Muscle layer of colon (tissue), 2 donors: ENCODE data around the gene GLTPD2.
A peak's percentile ranks its signal among the peaks of the same experiment; 100 is the strongest.

Experiments
- H3K27ac ChIP-seq: one replicate; pipeline ENCODE4 v1.7.0; 2013; ENCODE audit warnings: low read depth, mild to moderate bottlenecking, low read length, moderate library complexity
- H3K27me3 ChIP-seq, 2 donors: one replicate each; pipeline ENCODE4 v1.7.0; 2013; ENCODE audit warnings: low read length in 2 of 2, mild to moderate bottlenecking in 2 of 2; ENCODE audit not compliant: insufficient read depth in 2 of 2, control insufficient read depth in 1 of 2
- H3K36me3 ChIP-seq: one replicate; pipeline ENCODE4 v1.7.0; 2013; ENCODE audit warnings: mild to moderate bottlenecking, low read length; ENCODE audit not compliant: insufficient read depth
- H3K4me1 ChIP-seq: one replicate; pipeline ENCODE4 v1.7.0; 2013; ENCODE audit warnings: mild to moderate bottlenecking, low read length; ENCODE audit not compliant: insufficient read depth
- H3K4me3 ChIP-seq, 2 donors: one replicate each; pipeline ENCODE4 v1.7.0; 2013; ENCODE audit warnings: low read length in 2 of 2, low read depth in 1 of 2, mild to moderate bottlenecking in 1 of 2, moderate library complexity in 1 of 2
- H3K9ac ChIP-seq: one replicate; pipeline ENCODE4 v1.7.0; 2013; ENCODE audit warnings: low read length
- H3K9me3 ChIP-seq: one replicate; pipeline ENCODE4 v1.7.0; 2013; ENCODE audit warnings: mild to moderate bottlenecking, low read length
- donor health status: abdominal sarcoma.
- donor health status: Adenocarcinoma of cecum.

The GLTPD2 gene

DNA sequence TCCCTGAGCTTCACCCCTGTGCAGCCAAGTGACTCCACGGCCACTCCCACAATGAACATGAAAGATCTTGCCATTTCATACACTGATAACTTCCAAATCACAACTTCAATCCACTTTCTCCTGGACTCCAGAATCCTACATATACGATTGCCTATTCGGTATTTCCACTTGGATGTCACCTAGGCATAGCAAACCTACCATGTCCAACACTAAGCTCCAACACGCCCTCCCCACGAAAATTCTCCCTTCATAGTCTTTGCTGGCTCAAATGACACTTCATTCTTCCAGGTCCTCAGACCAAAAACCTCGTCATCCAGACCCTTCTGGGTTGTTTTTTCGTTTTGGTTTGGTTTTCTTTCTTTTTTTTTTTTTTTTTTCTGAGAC lies 1.9 kb downstream of the GLTPD2 start:
- H3K36me3 ChIP-seq: no peaks in the 10 kb centered on the region
- H3K4me1 ChIP-seq: peaks cover 26% of the 10 kb centered on the region
- no peaks in the 10 kb centered on the region for H3K27me3 ChIP-seq
- peak overlapping the region; percentile 15 for H3K9ac ChIP-seq
- peak overlapping the region; percentile 73 for H3K27ac ChIP-seq
- H3K4me3 ChIP-seq: peak overlapping the region; percentile 61
- H3K9me3 ChIP-seq: no peaks in the 10 kb centered on the region

DNA sequence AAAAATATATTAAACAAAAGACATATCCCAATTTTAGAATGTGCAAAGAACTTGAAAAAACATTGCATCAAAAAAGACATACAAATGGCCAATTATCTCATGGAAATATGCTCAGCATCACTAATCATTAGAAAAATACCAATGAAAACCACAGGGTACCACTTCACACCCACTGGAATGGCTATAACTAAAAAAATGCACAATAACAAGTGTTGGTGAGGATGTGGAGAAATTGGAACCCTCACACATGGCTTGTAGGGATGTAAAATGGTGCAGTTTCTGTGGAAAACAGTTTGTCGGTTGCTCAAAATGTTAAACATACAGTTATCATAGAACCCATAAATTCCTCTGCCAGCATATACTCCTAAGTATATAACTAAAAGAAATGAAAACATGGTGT lies 6.4 kb downstream of the GLTPD2 start:
- Histone ChIP-seq H3K9ac (no peak overlapping the region), H3K9me3 (no peaks in the 10 kb centered on the region), H3K27me3 (no peaks in the 10 kb centered on the region), H3K4me3 (peak overlapping the region in 1 of 2 donors; percentile 100), H3K36me3 (peaks cover 15% of the 10 kb centered on the region), H3K27ac (no peak overlapping the region), H3K4me1 (peaks cover 14% of the 10 kb centered on the region)

DNA sequence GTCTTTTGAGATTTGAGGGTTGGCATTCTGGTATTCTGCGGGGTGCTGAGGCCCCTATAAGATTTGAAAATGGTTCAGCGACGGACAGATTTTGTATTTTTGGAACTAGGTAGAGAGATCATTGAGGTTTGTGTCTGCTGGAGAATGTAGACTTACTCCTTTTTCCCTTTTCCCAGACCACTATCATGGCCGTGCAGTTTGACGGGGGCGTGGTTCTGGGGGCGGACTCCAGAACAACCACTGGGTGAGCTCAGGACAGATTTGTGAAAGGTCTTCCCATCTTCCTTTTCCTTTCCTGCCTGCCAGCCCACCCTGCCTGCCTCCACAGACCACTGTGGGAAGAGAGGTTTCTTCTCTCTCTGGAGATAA lies 7.8 kb downstream of the GLTPD2 start:
- peak overlapping the region; percentile 66 to 100 for H3K4me3 ChIP-seq
- peak overlapping the region; percentile 40 for H3K27ac ChIP-seq
- H3K4me1 ChIP-seq: peaks cover 10% of the 10 kb centered on the region
- no peaks in the 10 kb centered on the region for H3K27me3 ChIP-seq
- peaks cover 15% of the 10 kb centered on the region for H3K36me3 ChIP-seq
- no peaks in the 10 kb centered on the region for H3K9me3 ChIP-seq
- peak overlapping the region; percentile 98 for H3K9ac ChIP-seq

DNA sequence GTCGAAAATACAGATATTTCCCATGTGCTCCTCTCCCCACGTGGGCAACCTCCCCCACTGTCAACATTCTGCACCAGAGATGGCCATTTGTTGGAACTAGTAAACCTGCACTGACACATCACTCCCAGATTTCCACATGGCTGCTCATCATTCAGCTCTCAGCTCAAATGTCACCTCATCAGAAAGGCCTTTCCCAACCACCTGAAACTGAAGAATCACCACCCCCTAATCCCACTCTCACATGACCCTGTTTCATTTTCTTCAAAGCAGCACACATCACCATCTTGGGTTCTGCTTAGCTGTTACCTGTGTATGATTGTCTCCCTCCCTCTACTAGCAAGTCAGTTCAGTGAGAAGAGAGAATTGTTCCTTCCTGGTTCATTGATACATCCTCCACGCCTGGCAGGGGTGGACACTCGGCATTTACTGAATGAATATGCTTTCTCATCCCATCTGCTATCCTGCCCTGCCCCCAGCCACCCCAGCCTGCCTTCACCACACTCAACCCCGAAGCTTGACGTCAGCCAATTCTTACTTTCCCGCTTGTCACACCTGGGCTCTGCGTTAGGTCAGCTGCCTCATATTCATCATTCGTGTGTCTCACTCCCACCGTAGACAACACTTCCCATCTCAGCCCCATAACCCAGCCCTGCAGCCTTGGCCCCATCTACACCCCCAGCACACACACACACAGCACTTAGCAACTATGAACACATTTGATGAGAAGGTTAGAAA lies 11.9 kb downstream of the GLTPD2 start:
- peaks cover 15% of the 10 kb centered on the region for H3K36me3 ChIP-seq
- no peak overlapping the region for H3K27ac ChIP-seq
- no peak overlapping the region for H3K9ac ChIP-seq
- no peaks in the 10 kb centered on the region for H3K9me3 ChIP-seq
- H3K4me3 ChIP-seq: no peak overlapping the region
- H3K27me3 ChIP-seq: no peaks in the 10 kb centered on the region
- H3K4me1 ChIP-seq: peaks cover 10% of the 10 kb centered on the region

DNA sequence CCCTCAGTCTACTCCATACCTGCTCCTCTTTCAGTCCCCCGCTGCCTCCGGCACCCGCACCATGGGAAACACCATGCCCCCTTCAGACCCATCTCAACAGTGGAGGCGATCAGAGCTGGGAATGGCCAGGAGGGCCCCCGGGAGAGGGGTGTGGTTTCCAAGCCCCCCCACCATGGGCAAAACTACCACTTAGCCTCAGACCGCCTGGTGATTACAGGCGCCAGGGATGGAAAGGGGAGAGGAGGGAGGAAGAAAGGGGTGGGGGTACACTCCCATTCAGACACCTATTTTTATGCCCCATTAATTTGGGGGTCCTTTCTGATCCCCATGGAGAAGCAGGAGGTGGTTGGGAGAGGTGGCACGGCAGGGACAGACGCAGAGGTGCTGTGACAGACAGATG lies 13.5 kb downstream of the GLTPD2 start, which contains the start of gene C17orf114:
TSS of gene C17orf114 (minus strand) at position 101 of the 400 bp plus-strand sequence.
- Histone ChIP-seq H3K27me3 (no peaks in the 10 kb centered on the region), H3K9ac (no peak within 1 kb of the TSS), H3K4me3 (no peak within 1 kb of the TSS), H3K36me3 (peaks cover 14% of the 10 kb centered on the region), H3K27ac (no peak within 1 kb of the TSS), H3K9me3 (no peaks in the 10 kb centered on the region), H3K4me1 (peaks cover 2% of the 10 kb centered on the region)

DNA sequence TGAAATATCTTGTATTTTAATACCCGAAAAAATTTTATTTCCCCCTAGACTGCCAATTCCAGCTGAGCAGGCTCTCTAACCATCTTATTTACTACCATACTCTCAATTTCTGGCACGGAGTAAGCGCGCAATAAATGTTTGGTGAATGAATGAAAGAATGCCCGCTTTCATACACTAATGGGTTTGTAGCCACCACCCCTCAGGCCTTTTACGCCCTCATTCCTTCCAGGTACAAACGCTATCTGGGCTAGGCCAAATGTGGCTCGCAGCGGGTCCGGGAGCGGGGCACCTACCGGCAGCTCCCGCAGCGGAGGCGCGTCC lies 17.7 kb downstream of the GLTPD2 start:
- no peak overlapping the region for H3K27ac ChIP-seq
- H3K4me3 ChIP-seq: peak overlapping the region; percentile 54 to 61
- peaks cover 11% of the 10 kb centered on the region for H3K4me1 ChIP-seq
- peaks cover 4% of the 10 kb centered on the region for H3K36me3 ChIP-seq
- peak overlapping the region; percentile 61 for H3K9ac ChIP-seq
- H3K9me3 ChIP-seq: no peaks in the 10 kb centered on the region
- H3K27me3 ChIP-seq: no peaks in the 10 kb centered on the region

DNA sequence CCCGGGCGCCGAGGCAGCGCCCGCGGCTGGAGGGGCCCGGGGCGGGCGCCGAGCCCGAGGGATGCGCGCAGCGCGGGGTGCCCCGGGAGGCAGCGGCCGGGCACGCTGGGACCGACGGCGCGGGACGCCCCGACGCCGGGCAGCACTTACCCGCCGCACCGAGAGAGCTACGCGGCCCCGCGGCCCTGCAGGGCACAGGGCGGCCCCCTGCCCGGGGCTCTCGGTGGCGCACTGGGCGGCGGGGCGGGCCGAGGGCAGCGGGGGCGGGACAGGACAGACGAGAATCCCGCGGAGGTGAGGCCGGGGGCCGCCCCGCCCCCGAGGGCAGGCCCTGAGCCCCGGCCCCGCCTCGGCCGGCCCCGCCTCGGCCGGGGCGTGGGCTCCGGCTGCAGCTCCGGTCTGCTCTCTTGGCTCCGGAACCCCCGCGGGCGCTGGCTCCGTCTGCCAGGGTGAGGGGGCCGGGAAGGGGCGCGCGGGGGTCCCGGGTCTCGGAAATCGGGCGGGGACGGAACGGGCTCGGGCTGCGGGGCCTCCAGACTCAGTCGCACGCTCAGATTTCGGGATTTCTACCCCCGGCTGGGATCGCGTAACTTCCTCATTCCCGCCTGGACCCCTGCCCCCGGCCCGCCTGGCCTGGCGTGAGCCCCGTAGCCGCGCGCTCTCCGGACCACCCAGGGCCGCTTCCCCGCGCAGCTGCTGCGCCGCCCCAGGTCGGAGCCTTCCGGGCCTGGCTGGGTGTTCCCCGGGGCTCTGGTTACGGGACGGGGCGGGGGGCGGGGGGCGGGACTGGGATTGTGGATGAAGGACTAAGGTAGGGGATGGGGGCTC lies 18.2 kb downstream of the GLTPD2 start, which contains the start of gene PLD2:
TSS of gene PLD2 (plus strand) at position 376 of the 828 bp plus-strand sequence. CDS start 621 bp downstream, outside the sequence.
- Histone ChIP-seq H3K27me3 (no peaks in the 10 kb centered on the region), H3K4me1 (peaks cover 11% of the 10 kb centered on the region), H3K9ac (peak within 1 kb of the TSS; percentile 61), H3K27ac (peak within 1 kb of the TSS; percentile 63), H3K4me3 (peak within 1 kb of the TSS; percentile 61 to 96), H3K36me3 (peaks cover 4% of the 10 kb centered on the region), H3K9me3 (no peaks in the 10 kb centered on the region)

DNA sequence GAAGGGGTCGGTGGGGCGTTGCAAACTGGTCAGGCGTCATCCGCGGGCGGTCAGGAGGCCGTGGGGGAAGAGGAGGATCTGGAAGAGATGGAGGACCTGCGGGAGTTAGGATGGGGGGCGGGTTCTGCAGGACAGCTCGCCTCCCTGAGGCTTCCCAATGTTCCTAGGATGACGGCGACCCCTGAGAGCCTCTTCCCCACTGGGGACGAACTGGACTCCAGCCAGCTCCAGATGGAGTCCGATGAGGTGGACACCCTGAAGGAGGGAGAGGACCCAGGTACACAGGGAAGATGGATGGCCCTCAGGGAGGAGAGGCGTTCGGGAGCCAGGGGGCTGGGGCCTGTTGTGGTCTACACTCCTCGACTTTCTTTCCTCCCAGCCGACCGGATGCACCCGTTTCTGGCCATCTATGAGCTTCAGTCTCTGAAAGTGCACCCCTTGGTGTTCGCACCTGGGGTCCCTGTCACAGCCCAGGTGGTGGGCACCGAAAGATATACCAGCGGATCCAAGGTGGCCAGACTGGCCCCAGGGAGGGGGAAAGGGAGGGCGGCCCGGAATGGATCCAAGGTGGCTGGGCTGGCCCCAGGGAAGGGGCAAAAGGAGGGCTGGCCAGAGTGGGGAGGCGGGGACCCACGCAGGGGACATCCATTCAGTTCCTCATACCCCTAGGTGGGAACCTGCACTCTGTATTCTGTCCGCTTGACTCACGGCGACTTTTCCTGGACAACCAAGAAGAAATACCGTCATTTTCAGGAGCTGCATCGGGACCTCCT lies 19.0 kb downstream of the GLTPD2 start:
- Histone ChIP-seq H3K4me3 (peak overlapping the region; percentile 59 to 96), H3K9ac (no peak overlapping the region), H3K4me1 (peaks cover 11% of the 10 kb centered on the region), H3K36me3 (peaks cover 4% of the 10 kb centered on the region), H3K9me3 (no peaks in the 10 kb centered on the region), H3K27me3 (no peaks in the 10 kb centered on the region), H3K27ac (peak overlapping the region; percentile 29)

DNA sequence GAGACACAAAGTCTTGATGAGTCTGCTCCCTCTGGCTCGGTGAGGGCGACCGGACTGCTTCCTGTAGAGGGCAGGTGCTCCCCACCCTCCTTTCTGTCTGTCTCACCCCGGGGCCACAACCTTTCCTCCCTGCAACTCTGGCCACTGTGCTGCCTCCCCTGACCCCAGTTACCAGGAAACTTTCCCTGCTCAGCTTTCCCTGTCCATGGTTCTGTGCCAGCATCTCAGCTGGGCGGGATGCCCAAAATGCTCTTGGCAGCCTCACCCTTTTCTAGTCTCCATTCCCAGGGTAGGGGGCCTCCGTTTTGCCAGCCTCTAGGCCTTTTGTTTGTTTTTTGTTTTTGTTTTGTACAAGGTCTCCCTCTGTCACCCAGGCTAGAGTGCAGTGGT lies 19.6 kb downstream of the GLTPD2 start:
- no peaks in the 10 kb centered on the region for H3K27me3 ChIP-seq
- peaks cover 4% of the 10 kb centered on the region for H3K36me3 ChIP-seq
- H3K9me3 ChIP-seq: no peaks in the 10 kb centered on the region
- H3K4me1 ChIP-seq: peaks cover 11% of the 10 kb centered on the region
- H3K4me3 ChIP-seq: no peak overlapping the region
- H3K9ac ChIP-seq: no peak overlapping the region
- peak overlapping the region; percentile 29 for H3K27ac ChIP-seq

DNA sequence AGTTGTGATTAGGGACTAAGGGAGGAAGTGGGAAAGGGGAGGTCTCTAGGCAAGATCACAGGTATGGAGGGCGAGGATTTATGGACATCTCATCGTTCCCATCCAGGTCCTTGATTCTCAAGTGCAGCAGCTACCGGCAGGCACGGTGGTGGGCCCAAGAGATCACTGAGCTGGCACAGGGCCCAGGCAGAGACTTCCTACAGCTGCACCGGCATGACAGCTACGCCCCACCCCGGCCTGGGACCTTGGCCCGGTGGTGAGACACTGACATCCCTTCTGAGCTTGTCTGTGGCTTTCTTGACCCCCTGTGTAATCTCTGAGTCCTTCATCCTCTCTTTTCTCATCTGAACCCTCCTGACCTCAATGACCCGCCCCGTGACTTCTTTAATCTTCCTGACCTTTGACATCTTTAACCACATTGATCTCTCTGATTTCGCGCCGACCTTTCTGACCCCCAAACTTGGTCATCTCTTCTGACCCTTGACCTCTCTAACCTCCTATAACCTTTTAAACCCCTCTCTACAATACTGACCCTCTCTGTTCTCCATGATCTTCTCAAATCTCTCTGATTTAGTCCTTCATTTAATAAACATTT lies 22.0 kb downstream of the GLTPD2 start:
- H3K9me3 ChIP-seq: no peaks in the 10 kb centered on the region
- H3K36me3 ChIP-seq: peaks cover 9% of the 10 kb centered on the region
- H3K27ac ChIP-seq: no peak overlapping the region
- H3K27me3 ChIP-seq: no peaks in the 10 kb centered on the region
- H3K4me3 ChIP-seq: no peak overlapping the region
- no peak overlapping the region for H3K9ac ChIP-seq
- H3K4me1 ChIP-seq: peaks cover 11% of the 10 kb centered on the region

DNA sequence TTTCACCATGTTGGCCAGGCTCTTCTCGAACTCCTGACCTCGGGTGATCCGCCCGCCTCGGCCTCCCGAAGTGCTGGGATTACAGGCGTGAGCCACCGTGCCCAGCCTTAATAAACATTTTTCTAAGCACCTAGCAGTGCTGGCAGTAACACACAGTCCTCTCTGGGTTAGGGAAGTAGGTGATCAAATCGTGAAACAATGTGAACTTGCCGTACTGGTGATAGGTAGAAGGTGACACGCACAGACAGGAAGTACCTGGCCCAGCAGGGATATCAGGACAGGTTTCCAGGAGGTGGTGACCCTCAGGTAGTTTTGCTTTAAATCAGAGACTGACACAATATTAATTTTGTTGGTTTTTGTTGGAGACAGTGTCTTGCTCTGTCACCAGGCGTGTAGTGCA lies 22.7 kb downstream of the GLTPD2 start:
- Histone ChIP-seq H3K9ac (no peak overlapping the region), H3K9me3 (no peaks in the 10 kb centered on the region), H3K27me3 (no peaks in the 10 kb centered on the region), H3K36me3 (peaks cover 15% of the 10 kb centered on the region), H3K4me1 (peaks cover 11% of the 10 kb centered on the region), H3K4me3 (no peak overlapping the region), H3K27ac (no peak overlapping the region)
